IMR-90 (cell line): ENCODE results near the gene FJX1. TPM values are rescaled to one million over a fixed set of nuclear protein-coding genes. Genes with fewer than 3 reads are reported as not detected.

Source experiments
- ATAC-seq: fragments of 200-7000 bp; cut with Tn5 transposase; 2 replicates; pipeline ENCODE4 v1.9.1; 2020; ENCODE audit warnings: low read depth, mild to moderate bottlenecking, moderate library complexity
- BruUV-seq: library from RNA; stranded (reverse); fragments of 400-500 nt; replicated peaks from 2 replicates; lab custom pipeline; 2021; lab: Mats Ljungman, UMichigan
- CTCF ChIA-PET: fragments of 300-600 bp; formaldehyde crosslinking; extraction: SDS; loops from one replicate; lab custom pipeline; 2021; ENCODE audit warnings: antibody characterized with exemption; lab: Yijun Ruan, JAX
- POLR2A ChIA-PET: fragments of 300-600 bp; sonication (Branson Sonifier 250); formaldehyde crosslinking; loops from one replicate; lab custom pipeline; 2022; ENCODE audit warnings: antibody characterized with exemption; ENCODE audit not compliant: unreplicated experiment; lab: Charles Lee
- DNase-seq: peaks from one replicate; pipeline ENCODE4 v3.0.0; 2013
- H2AFZ ChIP-seq: replicated peaks from 2 replicates; pipeline ENCODE3; 2013; ENCODE audit warnings: low read length, mild to moderate bottlenecking; ENCODE audit not compliant: poor library complexity
- H2AK5ac ChIP-seq: 2 replicates; pipeline ENCODE4 v1.6.1; 2013; ENCODE audit warnings: low read depth, low read length, inconsistent platforms
- H2AK9ac ChIP-seq: replicated peaks from 2 replicates; pipeline ENCODE3; 2013; ENCODE audit warnings: mild to moderate bottlenecking, low read depth, low read length, moderate library complexity; ENCODE audit not compliant: poor library complexity
- H2BK120ac ChIP-seq: 2 replicates; pipeline ENCODE4 v1.6.1; 2013; ENCODE audit warnings: low read depth, low read length, inconsistent platforms
- H2BK15ac ChIP-seq: 3 replicates; pipeline ENCODE4 v1.6.1; 2013; ENCODE audit warnings: low read depth, low read length, inconsistent platforms
- H2BK20ac ChIP-seq: 2 replicates; pipeline ENCODE4 v1.6.1; 2013; ENCODE audit warnings: low read depth, mild to moderate bottlenecking, inconsistent platforms, low read length, moderate library complexity
- H2BK5ac ChIP-seq: 2 replicates; pipeline ENCODE4 v1.6.1; 2013; ENCODE audit warnings: mild to moderate bottlenecking, low read depth, low read length, inconsistent platforms; ENCODE audit not compliant: poor library complexity, severe bottlenecking
- H3K14ac ChIP-seq: replicated peaks from 2 replicates; pipeline ENCODE4 v1.6.1; 2013; ENCODE audit warnings: low read depth, low read length, inconsistent platforms
- H3K18ac ChIP-seq: 2 replicates; pipeline ENCODE4 v1.6.1; 2013; ENCODE audit warnings: low read depth, low read length, control low read depth
- H3K23ac ChIP-seq: 2 replicates; pipeline ENCODE4 v1.6.1; 2013; ENCODE audit warnings: low read depth, low read length, inconsistent platforms
- H3K27ac ChIP-seq: 2 replicates; pipeline ENCODE4 v1.5.1; 2013; ENCODE audit warnings: mild to moderate bottlenecking, control low read depth, low read length; ENCODE audit not compliant: insufficient read depth
- H3K27me3 ChIP-seq: 2 replicates; pipeline ENCODE4 v1.6.1; 2013; ENCODE audit warnings: low read length; ENCODE audit not compliant: control insufficient read depth, insufficient read depth
- H3K36me3 ChIP-seq: 2 replicates; pipeline ENCODE4 v1.6.1; 2013; ENCODE audit warnings: low read length, mixed read lengths; ENCODE audit not compliant: control insufficient read depth, insufficient read depth
- H3K4ac ChIP-seq: 2 replicates; pipeline ENCODE4 v1.6.1; 2013; ENCODE audit warnings: low read depth, low read length, inconsistent platforms
- H3K4me1 ChIP-seq: 2 replicates; pipeline ENCODE4 v1.6.1; 2013; ENCODE audit warnings: low read length, mixed read lengths; ENCODE audit not compliant: control insufficient read depth, insufficient read depth
- H3K4me2 ChIP-seq: 2 replicates; pipeline ENCODE4 v1.6.1; 2013; ENCODE audit warnings: low read depth, mild to moderate bottlenecking, control low read depth, low read length, moderate library complexity
- H3K4me3 ChIP-seq: 2 replicates; pipeline ENCODE4 v1.5.1; 2013; ENCODE audit warnings: low read depth, mild to moderate bottlenecking, control low read depth, low read length, moderate library complexity; ENCODE audit not compliant: insufficient read depth
- H3K56ac ChIP-seq: 2 replicates; pipeline ENCODE4 v1.6.1; 2013; ENCODE audit warnings: low read length, inconsistent platforms; ENCODE audit not compliant: insufficient read depth; ENCODE audit errors: extremely low read depth
- H3K79me1 ChIP-seq, 2 experiments: 2 replicates each; pipeline ENCODE4 v1.6.1; 2013; ENCODE audit warnings: low read length in 2 of 2, inconsistent platforms in 1 of 2, low read depth in 1 of 2
- H3K9ac ChIP-seq: 2 replicates; pipeline ENCODE4 v1.6.1; 2013; ENCODE audit warnings: low read depth, low read length, control low read depth
- H3K9me1 ChIP-seq: 2 replicates; pipeline ENCODE4 v1.6.1; 2013; ENCODE audit warnings: low read length, inconsistent platforms; ENCODE audit not compliant: insufficient read depth
- H3K9me3 ChIP-seq: 2 replicates; pipeline ENCODE4 v1.6.1; 2013; ENCODE audit warnings: low read length; ENCODE audit not compliant: control insufficient read depth, insufficient read depth
- H4K20me1 ChIP-seq: 2 replicates; pipeline ENCODE4 v1.6.1; 2013; ENCODE audit warnings: low read length, inconsistent platforms; ENCODE audit not compliant: insufficient read depth
- H4K5ac ChIP-seq: 2 replicates; pipeline ENCODE4 v1.6.1; 2013; ENCODE audit warnings: mild to moderate bottlenecking, low read depth, low read length, control low read depth
- H4K8ac ChIP-seq, 2 experiments: 2 replicates each; pipeline ENCODE4 v1.6.1; 2013; ENCODE audit warnings: low read depth in 2 of 2, low read length in 2 of 2, control low read depth in 1 of 2, inconsistent platforms in 1 of 2
- H4K91ac ChIP-seq: 2 replicates; pipeline ENCODE4 v1.6.1; 2013; ENCODE audit warnings: low read depth, low read length, inconsistent platforms; ENCODE audit not compliant: insufficient read depth
- BHLHE40 ChIP-seq: fragments of 150-350 bp; IDR thresholded peaks from 2 replicates; pipeline ENCODE4 v1.6.1; 2016; ENCODE audit warnings: mild to moderate bottlenecking, low read depth, low read length
- CEBPB ChIP-seq: IDR thresholded peaks from 2 replicates; pipeline ENCODE4 v1.6.1; 2012; ENCODE audit warnings: low read depth, low read length, improper control_type of control experiment
- CHD1 ChIP-seq: IDR thresholded peaks from 2 replicates; pipeline ENCODE4 v1.6.1; 2012; ENCODE audit warnings: low read depth, low read length, improper control_type of control experiment
- CTCF ChIP-seq: conservative IDR thresholded peaks from 2 replicates; pipeline ENCODE4 v1.5.1; 2012; ENCODE audit warnings: mild to moderate bottlenecking, low read depth, low read length, improper control_type of control experiment
- MAFK ChIP-seq: IDR thresholded peaks from 2 replicates; pipeline ENCODE4 v1.6.1; 2012; ENCODE audit warnings: low read depth, low read length, improper control_type of control experiment
- MAZ ChIP-seq: IDR thresholded peaks from 2 replicates; pipeline ENCODE4 v1.6.1; 2012; ENCODE audit warnings: low read depth, mild to moderate bottlenecking, low read length, improper control_type of control experiment, moderate library complexity, borderline replicate concordance
- MXI1 ChIP-seq: IDR thresholded peaks from 2 replicates; pipeline ENCODE4 v1.6.1; 2012; ENCODE audit warnings: low read depth, mild to moderate bottlenecking, low read length, moderate library complexity, borderline replicate concordance
- POLR2A ChIP-seq: IDR thresholded peaks from 2 replicates; pipeline ENCODE4 v1.6.1; 2012; ENCODE audit warnings: mild to moderate bottlenecking, low read depth, low read length
- RAD21 ChIP-seq: IDR thresholded peaks from 2 replicates; pipeline ENCODE4 v1.6.1; 2012; ENCODE audit warnings: low read length, improper control_type of control experiment
- RCOR1 ChIP-seq: IDR thresholded peaks from 2 replicates; pipeline ENCODE4 v1.6.1; 2012; ENCODE audit warnings: mild to moderate bottlenecking, low read length, improper control_type of control experiment; ENCODE audit not compliant: insufficient replicate concordance
- RFX5 ChIP-seq: IDR thresholded peaks from 2 replicates; pipeline ENCODE4 v1.8.0; 2012; ENCODE audit warnings: low read depth, mild to moderate bottlenecking, low read length, moderate library complexity
- SMC3 ChIP-seq: fragments of 150-350 bp; IDR thresholded peaks from 2 replicates; pipeline ENCODE4 v1.6.1; 2016; ENCODE audit warnings: low read depth, mild to moderate bottlenecking, antibody characterized with exemption, low read length, moderate library complexity
- USF2 ChIP-seq: fragments of 150-350 bp; IDR thresholded peaks from 2 replicates; pipeline ENCODE4 v1.6.1; 2017; ENCODE audit warnings: mild to moderate bottlenecking, antibody characterized with exemption, low read length, low read depth
- WGBS, 2 experiments: methylation state at CpG; one replicate each; pipeline versions ENCODE4 v1.1.5 to v1.1.7; 2013; ENCODE audit warnings: missing lambda C conversion rate in 2 of 2; ENCODE audit not compliant: insufficient read length in 1 of 2; ENCODE audit errors: extremely low coverage in 2 of 2; 5-methylcytosine and 5-hydroxymethylcytosine counted together
- dilution Hi-C: fragments of 300-500 bp; cut with HindIII; formaldehyde crosslinking; loops from one replicate; pipeline ENCODE4 v1.14.3; 2018; ENCODE audit warnings: low sequenced_read_pairs; ENCODE audit not compliant: unreplicated experiment
- in situ Hi-C: fragments of 300-500 bp; cut with MboI; formaldehyde crosslinking; loops from 3 replicates; pipeline ENCODE4 v1.14.3; 2019; ENCODE audit warnings: low sequenced_read_pairs, inconsistent platforms, mixed read lengths
- intact Hi-C: fragments of 100-400 bp; cut with micrococcal nuclease; formaldehyde crosslinking; loops from 2 replicates; pipeline ENCODE4 v1.10.0; 2022
- polyA plus RNA-seq, 3 experiments: library from polyadenylated mRNA; depleted of rRNA; stranded (reverse); fragments of >200 nt; gene quantifications; 2 replicates each; pipeline ENCODE4 v1.2.3, GENCODE V29; 2012; ENCODE audit warnings: low replicate concordance in 1 of 3
- total RNA-seq: library from RNA; depleted of rRNA; stranded (reverse); fragments of >200 nt; gene quantifications from 2 replicates; pipeline ENCODE4 v1.2.3, GENCODE V29; 2012

FJX1 gene
- total and polyA plus RNA-seq, 2 of the 4 experiments (the other 2 are of a cell fraction), result 8.4 to 11.2 TPM

DNA sequence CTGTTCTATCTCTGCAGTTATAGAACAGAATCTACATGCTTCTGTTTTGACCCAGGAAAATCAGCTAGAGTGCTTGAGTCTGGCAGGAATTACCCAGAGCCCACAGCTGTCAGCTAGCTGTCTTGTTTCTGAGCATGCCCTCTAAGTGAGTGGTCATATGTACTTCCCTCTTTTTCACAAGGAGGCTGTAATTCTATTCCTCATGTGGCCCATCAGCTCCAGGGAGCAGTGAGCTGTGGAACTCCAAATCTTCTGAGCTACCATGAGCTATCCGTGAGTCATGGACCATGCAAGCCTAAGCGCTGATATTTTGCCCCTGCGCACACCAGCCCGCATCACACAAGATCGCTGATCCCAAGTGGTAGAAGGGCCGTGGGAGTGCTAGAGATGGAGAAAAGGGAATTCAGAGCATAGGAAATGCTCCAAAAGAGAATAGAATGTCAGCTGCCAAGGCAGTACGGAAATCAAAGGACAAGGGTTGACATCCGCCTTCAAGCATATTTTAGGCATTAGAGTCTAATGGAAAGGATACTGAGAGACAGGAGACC is 5.4 kb downstream of the FJX1 start (continued):
- TF ChIP-seq RAD21 (0 out of 2 replicates have a peak, but pooled peaks have one; percentile 15), CHD1 (no peak), MAFK (no peak)

DNA sequence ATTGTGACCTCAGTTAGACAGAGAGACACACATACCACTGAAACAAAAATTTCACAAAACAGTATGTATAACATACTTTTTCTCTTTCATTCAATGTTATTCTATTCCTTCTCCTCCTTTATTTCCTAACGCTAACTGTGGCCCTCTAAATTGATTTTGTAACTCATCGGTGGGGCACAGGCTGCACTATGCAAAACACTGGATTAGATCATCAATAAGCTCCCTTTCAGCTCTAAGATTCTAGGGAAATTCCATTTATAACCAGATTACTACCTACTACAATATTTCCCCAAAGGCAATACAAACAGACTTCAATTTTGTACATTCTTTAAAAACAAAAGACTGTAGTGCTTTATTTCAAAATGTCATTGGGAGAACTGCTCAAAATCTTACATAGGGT is 6.1 kb downstream of the FJX1 start:
- ATAC-seq (no peak), DNase-seq (no peak)
- WGBS, 2 experiments, result 100% methylated on average over 1 of the region's 2 CpGs; no CpG with 5 or more reads in 1 of the 2 experiments
- Histone ChIP-seq H3K23ac (no peak overlapping the region), H4K8ac (no peak overlapping the region), H4K20me1 (no peaks in the 10 kb centered on the region), H2BK20ac (peak overlapping the region; percentile 8; the same call in 1 of the 2 replicates), H3K27ac (no peak overlapping the region), H2BK120ac (no peak overlapping the region), H2AFZ (no peak overlapping the region), H3K79me1 (peaks cover 14 to 23% of the 10 kb centered on the region in 2 experiments), H3K56ac (no peak overlapping the region), H3K4me1 (peaks cover 10% of the 10 kb centered on the region), H2AK5ac (no peak overlapping the region), H3K4ac (no peak overlapping the region), H3K4me3 (no peak overlapping the region), H4K91ac (no peak overlapping the region), H4K5ac (no peak overlapping the region), H2AK9ac (no peak overlapping the region), H3K27me3 (no peaks in the 10 kb centered on the region), H2BK5ac (no peak overlapping the region), H3K4me2 (no peak overlapping the region), H2BK15ac (no peak overlapping the region), H3K9ac (no peak overlapping the region), H3K9me1 (peaks cover 6% of the 10 kb centered on the region), H3K9me3 (no peaks in the 10 kb centered on the region), H3K14ac (no peak overlapping the region), H3K18ac (no peak overlapping the region), H3K36me3 (no peaks in the 10 kb centered on the region)
- intact Hi-C loops (loop anchor here (5.0 to 10.0 kb wide), 3 partner anchors 53 to 163 kb away; no protein-coding TSS in a partner anchor), in situ Hi-C loops (loop anchor here (25.0 kb wide), 1 partner anchor 838 kb away; no protein-coding TSS in a partner anchor), dilution Hi-C loops (no loop called here)
- POLR2A ChIA-PET, result no interaction called here
- BruUV-seq, result no TSS peak
- CTCF ChIA-PET, result interaction anchor here (0.6 to 1.4 kb wide), 3 partner anchors 96 to 198 kb away, joined by 3 to 5 read pairs (median 3); no protein-coding TSS in a partner anchor
- no peak for TF ChIP-seq RAD21
- no peak for TF ChIP-seq USF2
- TF ChIP-seq POLR2A, result no peak
- no peak for TF ChIP-seq SMC3
- no peak for TF ChIP-seq RFX5
- no peak for TF ChIP-seq CTCF
- TF ChIP-seq MXI1, result no peak
- TF ChIP-seq CEBPB, result no peak
- TF ChIP-seq MAFK, result no peak
- no peak for TF ChIP-seq BHLHE40
- TF ChIP-seq MAZ, result no peak
- TF ChIP-seq CHD1, result no peak
- no peak for TF ChIP-seq RCOR1
